ENCODE data around the gene OR1F1. TPM values are rescaled to one million over a fixed set of nuclear protein-coding genes. Genes with fewer than 3 reads are reported as not detected.

OR1F1 gene
- total RNA-seq, 1 donor from 2014 or later, result 0.37 TPM

DNA sequence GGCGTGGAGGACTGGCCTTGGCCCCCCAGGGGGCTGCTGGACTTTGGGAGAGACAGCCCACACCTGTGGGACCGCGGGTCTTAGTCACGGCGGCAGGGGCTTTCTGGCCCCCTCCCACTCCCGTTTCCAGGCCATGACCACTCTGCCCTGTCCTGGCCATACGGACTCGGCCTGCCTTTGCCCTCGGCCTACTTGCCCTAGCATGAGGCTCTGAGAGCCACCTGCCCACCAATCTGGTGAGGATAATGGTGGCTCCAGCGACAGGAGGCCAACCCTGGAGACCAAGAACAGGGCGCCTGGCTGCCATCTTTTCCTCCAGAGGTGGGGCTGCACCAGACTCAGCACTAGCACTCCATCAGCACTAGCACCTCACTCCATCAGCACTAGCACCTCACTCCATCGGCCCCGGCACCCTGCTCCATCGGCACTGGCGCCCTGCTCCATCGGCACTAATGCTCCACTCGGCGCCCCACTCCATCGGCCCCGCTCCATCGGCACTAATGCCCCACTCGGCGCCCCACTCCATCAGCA, 46.2 kb upstream of the OR1F1 start:
- H3K4me3 Mint-ChIP-seq (ENCODE audit: unreplicated experiment), result no peak overlapping the region
- H3K27ac Mint-ChIP-seq (ENCODE audit: unreplicated experiment), result no peak overlapping the region
- TF ChIP-seq, protein P1, sequence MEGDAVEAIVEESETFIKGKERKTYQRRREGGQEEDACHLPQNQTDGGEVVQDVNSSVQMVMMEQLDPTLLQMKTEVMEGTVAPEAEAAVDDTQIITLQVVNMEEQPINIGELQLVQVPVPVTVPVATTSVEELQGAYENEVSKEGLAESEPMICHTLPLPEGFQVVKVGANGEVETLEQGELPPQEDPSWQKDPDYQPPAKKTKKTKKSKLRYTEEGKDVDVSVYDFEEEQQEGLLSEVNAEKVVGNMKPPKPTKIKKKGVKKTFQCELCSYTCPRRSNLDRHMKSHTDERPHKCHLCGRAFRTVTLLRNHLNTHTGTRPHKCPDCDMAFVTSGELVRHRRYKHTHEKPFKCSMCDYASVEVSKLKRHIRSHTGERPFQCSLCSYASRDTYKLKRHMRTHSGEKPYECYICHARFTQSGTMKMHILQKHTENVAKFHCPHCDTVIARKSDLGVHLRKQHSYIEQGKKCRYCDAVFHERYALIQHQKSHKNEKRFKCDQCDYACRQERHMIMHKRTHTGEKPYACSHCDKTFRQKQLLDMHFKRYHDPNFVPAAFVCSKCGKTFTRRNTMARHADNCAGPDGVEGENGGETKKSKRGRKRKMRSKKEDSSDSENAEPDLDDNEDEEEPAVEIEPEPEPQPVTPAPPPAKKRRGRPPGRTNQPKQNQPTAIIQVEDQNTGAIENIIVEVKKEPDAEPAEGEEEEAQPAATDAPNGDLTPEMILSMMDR (IDR thresholded peaks at IDR 0.05), result no peak
- DNase-seq (ENCODE audit: low spot score), result no peak
- peaks cover 11% of the 10 kb centered on the region for H3K36me3 Mint-ChIP-seq (ENCODE audit: low read depth)
- H3K27me3 Mint-ChIP-seq (ENCODE audit: low read depth), result no peaks in the 10 kb centered on the region
- peaks cover 3% of the 10 kb centered on the region for H3K4me1 Mint-ChIP-seq (ENCODE audit: low read depth)
- no peaks in the 10 kb centered on the region for H3K9me3 Mint-ChIP-seq (ENCODE audit: low read depth)

DNA sequence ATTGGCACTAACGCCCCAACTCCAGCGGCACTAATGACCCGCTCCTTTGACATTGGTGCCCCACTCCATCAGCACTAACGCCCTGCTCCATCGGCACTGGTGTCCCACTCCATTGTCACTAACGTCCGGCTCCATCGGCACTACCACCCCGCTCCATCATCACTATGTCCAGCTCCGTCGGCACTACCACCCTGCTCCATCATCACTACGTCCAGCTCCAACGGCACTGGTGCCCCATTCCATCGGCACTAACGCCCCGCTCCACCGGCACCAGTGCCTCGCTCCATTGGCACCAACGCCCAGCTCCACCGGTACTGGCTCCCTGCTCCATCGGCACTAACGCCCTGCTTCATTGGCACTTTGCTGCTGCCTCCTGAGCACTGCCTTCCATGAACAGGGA, 45.7 kb upstream of the OR1F1 start:
- no peaks in the 10 kb centered on the region for H3K4me1 Mint-ChIP-seq (ENCODE audit: low read depth)
- H3K9me3 Mint-ChIP-seq (ENCODE audit: low read depth), result no peaks in the 10 kb centered on the region
- no peak for DNase-seq (ENCODE audit: low spot score)
- H3K27ac Mint-ChIP-seq (ENCODE audit: unreplicated experiment), result no peak overlapping the region
- H3K27me3 Mint-ChIP-seq (ENCODE audit: low read depth), result no peaks in the 10 kb centered on the region
- H3K4me3 Mint-ChIP-seq (ENCODE audit: unreplicated experiment), result no peak overlapping the region
- TF ChIP-seq, protein P1 (IDR thresholded peaks at IDR 0.05), result no peak
- peaks cover 11% of the 10 kb centered on the region for H3K36me3 Mint-ChIP-seq (ENCODE audit: low read depth)

DNA sequence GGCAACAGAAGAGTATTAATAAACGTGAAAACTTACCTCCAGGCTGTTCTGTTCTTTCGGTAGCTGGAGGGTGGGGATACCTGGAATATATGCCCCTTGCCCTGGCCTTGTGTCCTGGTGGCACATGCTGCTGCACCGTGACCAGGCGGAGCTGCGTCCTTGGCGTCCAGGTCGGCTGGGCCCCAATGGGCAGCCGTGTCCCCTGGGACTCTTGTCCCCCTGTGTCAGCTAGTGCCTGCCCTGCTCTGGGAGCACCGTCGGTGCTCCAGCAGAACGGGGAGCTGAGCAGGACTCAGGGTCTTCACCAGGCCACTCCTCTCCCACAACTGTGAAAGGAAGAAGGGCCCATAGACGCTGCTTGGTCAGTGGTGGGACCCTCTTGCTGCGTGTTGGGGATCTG, 45.2 kb upstream of the OR1F1 start:
- Mint-ChIP-seq H3K36me3 (ENCODE audit: low read depth) (peaks cover 11% of the 10 kb centered on the region), H3K4me3 (ENCODE audit: unreplicated experiment) (no peak overlapping the region), H3K4me1 (ENCODE audit: low read depth) (no peaks in the 10 kb centered on the region), H3K27ac (ENCODE audit: unreplicated experiment) (no peak overlapping the region), H3K9me3 (ENCODE audit: low read depth) (no peaks in the 10 kb centered on the region), H3K27me3 (ENCODE audit: low read depth) (no peaks in the 10 kb centered on the region)
- TF ChIP-seq, protein P1 (IDR thresholded peaks at IDR 0.05), result no peak
- no peak for DNase-seq (ENCODE audit: low spot score)

GRCh38 chr16:3143189-3143588, 44.8 kb upstream of the OR1F1 start:
- Mint-ChIP-seq H3K27ac (ENCODE audit: unreplicated experiment) (no peak overlapping the region), H3K4me3 (ENCODE audit: unreplicated experiment) (no peak overlapping the region)
- DNase-seq (ENCODE audit: low spot score), result no peak

DNA sequence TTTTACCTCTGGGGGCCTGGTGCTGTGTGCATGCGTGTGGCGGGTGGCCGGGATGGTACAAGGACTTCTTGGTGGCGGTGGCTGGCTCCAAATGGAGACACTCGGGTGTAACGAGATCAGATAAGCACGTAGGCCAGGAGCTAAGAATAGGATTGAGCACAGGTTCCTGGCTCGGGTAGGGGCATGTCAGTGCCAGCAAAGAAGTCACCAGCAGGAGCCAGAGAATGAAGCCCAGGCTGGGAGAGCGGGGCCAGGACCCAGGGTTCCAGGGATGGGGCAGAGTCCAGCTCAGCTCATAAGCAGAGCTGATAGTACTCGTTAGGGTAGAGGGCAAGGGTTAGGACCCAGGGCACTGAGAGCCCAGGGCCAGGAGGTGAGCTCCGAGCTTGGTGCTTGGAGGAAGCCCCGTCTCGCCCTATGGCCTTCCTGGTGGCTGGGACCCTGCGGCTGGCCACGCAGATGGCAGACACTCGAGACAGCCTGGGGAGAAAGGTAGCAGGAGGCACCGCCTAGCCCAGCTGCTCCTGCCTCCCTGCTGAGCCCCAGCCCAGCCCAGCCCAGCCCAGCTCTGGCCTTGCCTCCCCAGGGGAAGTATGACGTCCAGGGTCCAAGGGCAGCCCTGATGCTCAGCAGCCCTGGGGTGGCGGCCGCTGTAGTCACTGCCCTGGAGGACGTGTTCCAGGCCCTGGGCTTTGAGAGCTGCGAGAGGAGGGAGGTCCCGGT, 44.2 kb upstream of the OR1F1 start:
- TF ChIP-seq, protein P1 (IDR thresholded peaks at IDR 0.05), result no peak
- Mint-ChIP-seq H3K4me3 (ENCODE audit: unreplicated experiment) (no peak overlapping the region), H3K9me3 (ENCODE audit: low read depth) (no peaks in the 10 kb centered on the region), H3K27me3 (ENCODE audit: low read depth) (no peaks in the 10 kb centered on the region), H3K27ac (ENCODE audit: unreplicated experiment) (no peak overlapping the region), H3K36me3 (ENCODE audit: low read depth) (peaks cover 11% of the 10 kb centered on the region), H3K4me1 (ENCODE audit: low read depth) (no peaks in the 10 kb centered on the region)
- DNase-seq (ENCODE audit: low spot score), result no peak

More at GRCh38 chr16:3143189-3143588, 44.8 kb upstream of the OR1F1 start:
- H3K4me1 Mint-ChIP-seq (ENCODE audit: low read depth), result no peaks in the 10 kb centered on the region
- TF ChIP-seq, protein P1 (IDR thresholded peaks at IDR 0.05), result no peak
- H3K27me3 Mint-ChIP-seq (ENCODE audit: low read depth), result no peaks in the 10 kb centered on the region
- no peaks in the 10 kb centered on the region for H3K9me3 Mint-ChIP-seq (ENCODE audit: low read depth)
- H3K36me3 Mint-ChIP-seq (ENCODE audit: low read depth), result peaks cover 11% of the 10 kb centered on the region

Measured in chondrocyte (in vitro differentiated cells).